ENCODE results near the gene ATAD1. TPM values are rescaled to one million over a fixed set of nuclear protein-coding genes. Genes with fewer than 3 reads are reported as not detected.

The ATAD1 gene
- total RNA-seq, 1 experiment from 2014 or later, result 48.8 TPM

GRCh38 chr10:87707254-87707653, 110.8 kb downstream of the ATAD1 start:
- Histone ChIP-seq H3K27me3 (replicated peaks; ENCODE audit: control insufficient read depth, insufficient read depth, low read length) (no peaks in the 10 kb centered on the region), H3K4me3 (ENCODE audit: low read depth, low read length) (no peak overlapping the region), H3K4me1 (peaks cover 5% of the 10 kb centered on the region), H3K36me3 (ENCODE audit: control insufficient read depth, insufficient read depth, low read length) (no peaks in the 10 kb centered on the region), H3K9me3 (no peaks in the 10 kb centered on the region)
- TF ChIP-seq CTCF (IDR thresholded peaks at IDR 0.05; ENCODE audit: insufficient read depth in 1 of 2, low read depth in 1 of 2, low read length in 1 of 2, severe bottlenecking in 1 of 2, unreplicated experiment in 1 of 2), result no peak
- Mint-ChIP-seq H3K4me1 (ENCODE audit: low read depth, unreplicated experiment) (peaks cover 5% of the 10 kb centered on the region), H3K36me3 (ENCODE audit: insufficient read depth, unreplicated experiment) (no peaks in the 10 kb centered on the region), H3K9me3 (ENCODE audit: unreplicated experiment) (no peaks in the 10 kb centered on the region), H3K4me3 (ENCODE audit: unreplicated experiment) (no peak overlapping the region), H3K27ac (ENCODE audit: unreplicated experiment) (no peak overlapping the region), H3K27me3 (ENCODE audit: insufficient read depth, unreplicated experiment) (no peaks in the 10 kb centered on the region)
- ChIA-PET CTCF (no interaction called here), POLR2A (no interaction called here)
- intact Hi-C loops (cut with micrococcal nuclease; ENCODE audit: unreplicated experiment), result no loop called here
- DNase-seq, result no peak
- BruUV-seq (replicated peaks), result no TSS peak

GRCh38 chr10:87706731-87707130, 111.3 kb downstream of the ATAD1 start:
- Mint-ChIP-seq H3K27me3 (ENCODE audit: insufficient read depth, unreplicated experiment) (no peaks in the 10 kb centered on the region), H3K9me3 (ENCODE audit: unreplicated experiment) (no peaks in the 10 kb centered on the region), H3K4me3 (ENCODE audit: unreplicated experiment) (no peak overlapping the region), H3K36me3 (ENCODE audit: insufficient read depth, unreplicated experiment) (no peaks in the 10 kb centered on the region), H3K4me1 (ENCODE audit: low read depth, unreplicated experiment) (peaks cover 9% of the 10 kb centered on the region), H3K27ac (ENCODE audit: unreplicated experiment) (no peak overlapping the region)
- DNase-seq, result no peak
- H3K27me3 ChIP-seq (replicated peaks; ENCODE audit: control insufficient read depth, insufficient read depth, low read length), result no peaks in the 10 kb centered on the region
- BruUV-seq (replicated peaks), result no TSS peak
- TF ChIP-seq CTCF (IDR thresholded peaks at IDR 0.05; ENCODE audit: insufficient read depth in 1 of 2, low read depth in 1 of 2, low read length in 1 of 2, severe bottlenecking in 1 of 2, unreplicated experiment in 1 of 2), result no peak
- H3K36me3 ChIP-seq (ENCODE audit: control insufficient read depth, insufficient read depth, low read length), result no peaks in the 10 kb centered on the region
- H3K9me3 ChIP-seq, result no peaks in the 10 kb centered on the region
- intact Hi-C loops (cut with micrococcal nuclease; ENCODE audit: unreplicated experiment), result no loop called here
- no peak overlapping the region for H3K4me3 ChIP-seq (ENCODE audit: low read depth, low read length)
- peaks cover 10% of the 10 kb centered on the region for H3K4me1 ChIP-seq
- ChIA-PET POLR2A (no interaction called here), CTCF (no interaction called here)

- BruUV-seq (replicated peaks), result no TSS peak
- no peak overlapping the region for H3K27ac Mint-ChIP-seq (ENCODE audit: unreplicated experiment)
- H3K9me3 Mint-ChIP-seq (ENCODE audit: unreplicated experiment), result no peaks in the 10 kb centered on the region
- POLR2A ChIA-PET, result no interaction called here
- Histone ChIP-seq H3K4me3 (ENCODE audit: low read depth, low read length) (no peak overlapping the region), H3K36me3 (ENCODE audit: control insufficient read depth, insufficient read depth, low read length) (no peaks in the 10 kb centered on the region), H3K9me3 (no peaks in the 10 kb centered on the region), H3K27me3 (replicated peaks; ENCODE audit: control insufficient read depth, insufficient read depth, low read length) (no peaks in the 10 kb centered on the region), H3K4me1 (peaks cover 21% of the 10 kb centered on the region)
- CTCF ChIA-PET, result no interaction called here
- no peaks in the 10 kb centered on the region for H3K36me3 Mint-ChIP-seq (ENCODE audit: insufficient read depth, unreplicated experiment)
- no peaks in the 10 kb centered on the region for H3K27me3 Mint-ChIP-seq (ENCODE audit: insufficient read depth, unreplicated experiment)
- DNase-seq, result no peak
- H3K4me3 Mint-ChIP-seq (ENCODE audit: unreplicated experiment), result no peak overlapping the region
- intact Hi-C loops (cut with micrococcal nuclease; ENCODE audit: unreplicated experiment), result no loop called here
- peaks cover 18% of the 10 kb centered on the region for H3K4me1 Mint-ChIP-seq (ENCODE audit: low read depth, unreplicated experiment)
- no peak for TF ChIP-seq CTCF (IDR thresholded peaks at IDR 0.05; ENCODE audit: insufficient read depth in 1 of 2, low read depth in 1 of 2, low read length in 1 of 2, severe bottlenecking in 1 of 2, unreplicated experiment in 1 of 2)
Measured at GRCh38 chr10:87705339-87705738, 112.7 kb downstream of the ATAD1 start.
